Trophoblast cell (in vitro differentiated cells and primary cell): ENCODE data around the gene NALCN.

ENCODE experiments used
- DNase-seq, 2 donors: peaks; one replicate each; pipeline ENCODE4 v3.0.0-alpha.2; 2016
- H2AFZ ChIP-seq: 2 replicates; pipeline ENCODE4 v1.6.1; 2013; ENCODE audit warnings: low read length, moderate library complexity, mild to moderate bottlenecking; ENCODE audit not compliant: insufficient read depth, poor library complexity
- H2AK5ac ChIP-seq: 2 replicates; pipeline ENCODE4 v1.6.1; 2013; ENCODE audit warnings: mild to moderate bottlenecking, low read length
- H2BK120ac ChIP-seq: 2 replicates; pipeline ENCODE4 v1.6.1; 2013; ENCODE audit warnings: low read length, mild to moderate bottlenecking, moderate library complexity; ENCODE audit not compliant: insufficient read depth, poor library complexity
- H2BK12ac ChIP-seq: 2 replicates; pipeline ENCODE4 v1.6.1; 2013; ENCODE audit warnings: mild to moderate bottlenecking, low read length, moderate library complexity
- H2BK5ac ChIP-seq: 2 replicates; pipeline ENCODE4 v1.6.1; 2013; ENCODE audit warnings: low read length, low read depth, moderate library complexity, mild to moderate bottlenecking; ENCODE audit not compliant: poor library complexity
- H3K14ac ChIP-seq: 2 replicates; pipeline ENCODE4 v1.6.1; 2013; ENCODE audit warnings: mild to moderate bottlenecking, low read length
- H3K18ac ChIP-seq: 2 replicates; pipeline ENCODE4 v1.6.1; 2013; ENCODE audit warnings: mild to moderate bottlenecking, low read length
- H3K23ac ChIP-seq: 2 replicates; pipeline ENCODE4 v1.6.1; 2013; ENCODE audit warnings: low read length
- H3K27ac ChIP-seq: 2 replicates; pipeline ENCODE4 v1.5.1; 2013; ENCODE audit warnings: low read depth, mild to moderate bottlenecking, inconsistent platforms, low read length, moderate library complexity
- H3K27me3 ChIP-seq: 2 replicates; pipeline ENCODE4 v1.6.1; 2013; ENCODE audit warnings: inconsistent platforms, mild to moderate bottlenecking, low read length, moderate library complexity; ENCODE audit not compliant: insufficient read depth
- H3K36me3 ChIP-seq, 2 experiments: 1 replicate in 1 of 2; 2 replicates in 1 of 2; pipeline ENCODE4 v1.6.1; 2013; ENCODE audit warnings: low read length in 2 of 2, mild to moderate bottlenecking in 2 of 2, moderate library complexity in 1 of 2; ENCODE audit not compliant: insufficient read depth in 2 of 2, control insufficient read depth in 1 of 2
- H3K4ac ChIP-seq: 2 replicates; pipeline ENCODE4 v1.6.1; 2013; ENCODE audit warnings: low read depth, mild to moderate bottlenecking, low read length, moderate library complexity
- H3K4me1 ChIP-seq, 2 experiments: 1 replicate in 1 of 2; 2 replicates in 1 of 2; pipeline ENCODE4 v1.6.1; 2013; ENCODE audit warnings: low read length in 2 of 2, mild to moderate bottlenecking in 2 of 2, moderate library complexity in 1 of 2; ENCODE audit not compliant: insufficient read depth in 2 of 2, control insufficient read depth in 1 of 2
- H3K4me2 ChIP-seq: 2 replicates; pipeline ENCODE4 v1.6.1; 2013; ENCODE audit warnings: inconsistent platforms, mild to moderate bottlenecking, low read length, moderate library complexity
- H3K4me3 ChIP-seq: 2 replicates; pipeline ENCODE4 v1.5.1; 2013; ENCODE audit warnings: mild to moderate bottlenecking, low read depth, low read length, inconsistent platforms
- H3K79me1 ChIP-seq: one replicate; pipeline ENCODE4 v1.6.1; 2013; ENCODE audit warnings: low read length
- H3K79me2 ChIP-seq: 2 replicates; pipeline ENCODE4 v1.6.1; 2013; ENCODE audit warnings: low read length, mild to moderate bottlenecking; ENCODE audit not compliant: control insufficient read depth, insufficient read depth, poor library complexity
- H3K9ac ChIP-seq: 2 replicates; pipeline ENCODE4 v1.6.1; 2013; ENCODE audit warnings: mild to moderate bottlenecking, low read length
- H3K9me3 ChIP-seq: 2 replicates; pipeline ENCODE4 v1.6.1; 2013; ENCODE audit warnings: low read depth, mild to moderate bottlenecking, control low read depth, inconsistent platforms, low read length; ENCODE audit not compliant: insufficient read depth
- H4K12ac ChIP-seq: 2 replicates; pipeline ENCODE4 v1.6.1; 2013; ENCODE audit warnings: low read depth, mild to moderate bottlenecking, low read length, moderate library complexity
- H4K8ac ChIP-seq: 2 replicates; pipeline ENCODE4 v1.6.1; 2013; ENCODE audit warnings: low read depth, mild to moderate bottlenecking, low read length, moderate library complexity
- H4K91ac ChIP-seq: one replicate; pipeline ENCODE4 v1.6.1; 2013; ENCODE audit warnings: low read depth, mild to moderate bottlenecking, low read length, moderate library complexity
- whole genome bisulfite sequencing: extraction: QIAGEN DNeasy Blood & Tissue Kit; methylation state at CpG from one replicate; pipeline ENCODE4 v1.1.7; 2013; ENCODE audit warnings: missing lambda C conversion rate; ENCODE audit not compliant: insufficient read length, insufficient coverage; ENCODE audit errors: extremely low coverage; 5-methylcytosine and 5-hydroxymethylcytosine counted together

NALCN gene

DNA sequence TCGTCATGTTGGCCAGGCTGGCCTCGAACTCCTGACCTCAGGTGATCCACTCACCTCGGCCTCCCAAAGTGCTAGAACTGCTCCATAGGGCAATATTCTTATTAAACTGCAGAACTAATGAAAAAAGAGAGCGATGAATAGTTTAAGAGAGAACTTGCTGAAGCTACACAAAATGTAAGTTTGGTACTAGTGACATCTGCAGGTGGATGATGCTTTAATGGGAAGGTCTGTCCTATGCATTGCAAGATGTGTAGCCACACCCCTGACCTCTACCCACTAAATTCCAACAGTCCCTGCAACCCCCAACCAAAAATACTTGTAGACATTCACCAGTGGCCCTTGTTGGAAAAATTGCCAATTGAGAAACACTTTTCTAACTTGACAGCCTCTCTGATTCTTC is 117.8 kb downstream of the NALCN start:
- Histone ChIP-seq H2AK5ac (no peak overlapping the region), H4K91ac (no peak overlapping the region), H3K18ac (no peak overlapping the region), H3K9me3 (no peaks in the 10 kb centered on the region), H3K27me3 (no peaks in the 10 kb centered on the region), H3K23ac (no peak overlapping the region), H3K79me1 (no peaks in the 10 kb centered on the region), H4K12ac (no peak overlapping the region), H2BK5ac (no peak overlapping the region), H3K14ac (no peak overlapping the region), H3K4me2 (no peak overlapping the region), H4K8ac (no peak overlapping the region), H3K27ac (no peak overlapping the region), H2BK12ac (no peak overlapping the region), H3K9ac (no peak overlapping the region), H2AFZ (no peak overlapping the region), H3K4me1 (peaks cover 0 to 2% of the 10 kb centered on the region in 2 experiments), H3K36me3 (no peaks in the 10 kb centered on the region), H2BK120ac (no peak overlapping the region), H3K4me3 (no peak overlapping the region), H3K79me2 (no peaks in the 10 kb centered on the region), H3K4ac (no peak overlapping the region)
- WGBS: no CpG with 5 or more reads among the region's 4 CpGs
- no peak for DNase-seq

- H4K91ac ChIP-seq: no peak overlapping the region
- no peak overlapping the region for H2BK12ac ChIP-seq
- no peak overlapping the region for H3K4me2 ChIP-seq
- H2BK120ac ChIP-seq: no peak overlapping the region
- H3K9me3 ChIP-seq: no peaks in the 10 kb centered on the region
- H3K14ac ChIP-seq: no peak overlapping the region
- no peaks in the 10 kb centered on the region for H3K79me2 ChIP-seq
- WGBS: no CpG with 5 or more reads among the region's 1 CpG
- no peak overlapping the region for H3K23ac ChIP-seq
- H3K27me3 ChIP-seq: no peaks in the 10 kb centered on the region
- H4K12ac ChIP-seq: no peak overlapping the region
- H2BK5ac ChIP-seq: no peak overlapping the region
- no peaks in the 10 kb centered on the region for H3K36me3 ChIP-seq
- H3K4me3 ChIP-seq: no peak overlapping the region
- H3K4me1 ChIP-seq: peaks cover 0 to 2% of the 10 kb centered on the region in 2 experiments
- no peak for DNase-seq
- no peak overlapping the region for H3K9ac ChIP-seq
- H3K27ac ChIP-seq: no peak overlapping the region
- H3K79me1 ChIP-seq: no peaks in the 10 kb centered on the region
- H3K18ac ChIP-seq: no peak overlapping the region
- H2AFZ ChIP-seq: no peak overlapping the region
- no peak overlapping the region for H3K4ac ChIP-seq
- H4K8ac ChIP-seq: no peak overlapping the region
- H2AK5ac ChIP-seq: no peak overlapping the region
Observed at GRCh38 chr13:101297794-101298193, 118.5 kb downstream of the NALCN start.

DNA sequence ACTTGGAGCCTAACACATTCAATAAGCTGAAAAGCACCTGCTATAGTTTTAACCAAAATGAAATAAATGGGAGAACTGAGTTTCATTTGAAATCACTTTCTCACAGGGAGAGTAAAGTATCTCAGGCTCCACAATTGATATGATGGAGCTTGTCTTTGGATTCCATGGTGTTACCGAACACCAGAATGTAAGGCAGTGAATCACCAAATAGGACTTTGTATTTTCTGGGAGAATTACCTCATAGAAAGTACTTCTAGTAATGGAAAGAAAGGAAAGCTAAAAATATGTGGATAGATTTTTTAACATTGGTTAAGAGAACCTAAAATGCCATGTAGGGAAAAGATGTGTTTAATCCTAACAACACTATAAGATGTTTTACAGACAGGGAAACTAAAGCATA is 123.6 kb downstream of the NALCN start:
- Histone ChIP-seq H3K9me3 (no peaks in the 10 kb centered on the region), H4K91ac (no peak overlapping the region), H2BK5ac (no peak overlapping the region), H3K27ac (no peak overlapping the region), H3K4me3 (no peak overlapping the region), H3K23ac (no peak overlapping the region), H3K36me3 (no peaks in the 10 kb centered on the region), H3K14ac (no peak overlapping the region), H3K4me1 (no peaks in the 10 kb centered on the region), H3K79me1 (no peaks in the 10 kb centered on the region), H3K27me3 (no peaks in the 10 kb centered on the region), H3K79me2 (no peaks in the 10 kb centered on the region), H3K4me2 (no peak overlapping the region), H3K4ac (no peak overlapping the region), H4K12ac (no peak overlapping the region), H3K9ac (no peak overlapping the region), H2BK12ac (no peak overlapping the region), H2BK120ac (no peak overlapping the region), H2AFZ (no peak overlapping the region), H4K8ac (no peak overlapping the region), H3K18ac (no peak overlapping the region), H2AK5ac (no peak overlapping the region)
- DNase-seq: no peak
- no CpG with 5 or more reads among the region's 1 CpG for WGBS

- Histone ChIP-seq H2BK120ac (no peak overlapping the region), H4K8ac (no peak overlapping the region), H2AFZ (no peak overlapping the region), H2BK12ac (no peak overlapping the region), H3K14ac (no peak overlapping the region), H3K27me3 (no peaks in the 10 kb centered on the region), H3K4me3 (no peak overlapping the region), H3K36me3 (no peaks in the 10 kb centered on the region), H3K27ac (no peak overlapping the region), H3K79me2 (no peaks in the 10 kb centered on the region), H3K79me1 (no peaks in the 10 kb centered on the region), H3K23ac (no peak overlapping the region), H2AK5ac (no peak overlapping the region), H3K9me3 (no peaks in the 10 kb centered on the region), H3K4me2 (no peak overlapping the region), H2BK5ac (no peak overlapping the region), H4K12ac (no peak overlapping the region), H3K18ac (no peak overlapping the region), H3K4ac (no peak overlapping the region), H4K91ac (no peak overlapping the region), H3K9ac (no peak overlapping the region), H3K4me1 (no peaks in the 10 kb centered on the region)
- DNase-seq: peak in 1 of 2 donors; percentile 18
- WGBS: no CpG with 5 or more reads among the region's 10 CpGs
Observed at GRCh38 chr13:101291646-101292515, 124.4 kb downstream of the NALCN start.
